ENCODE results near the gene ING3.

DNA sequence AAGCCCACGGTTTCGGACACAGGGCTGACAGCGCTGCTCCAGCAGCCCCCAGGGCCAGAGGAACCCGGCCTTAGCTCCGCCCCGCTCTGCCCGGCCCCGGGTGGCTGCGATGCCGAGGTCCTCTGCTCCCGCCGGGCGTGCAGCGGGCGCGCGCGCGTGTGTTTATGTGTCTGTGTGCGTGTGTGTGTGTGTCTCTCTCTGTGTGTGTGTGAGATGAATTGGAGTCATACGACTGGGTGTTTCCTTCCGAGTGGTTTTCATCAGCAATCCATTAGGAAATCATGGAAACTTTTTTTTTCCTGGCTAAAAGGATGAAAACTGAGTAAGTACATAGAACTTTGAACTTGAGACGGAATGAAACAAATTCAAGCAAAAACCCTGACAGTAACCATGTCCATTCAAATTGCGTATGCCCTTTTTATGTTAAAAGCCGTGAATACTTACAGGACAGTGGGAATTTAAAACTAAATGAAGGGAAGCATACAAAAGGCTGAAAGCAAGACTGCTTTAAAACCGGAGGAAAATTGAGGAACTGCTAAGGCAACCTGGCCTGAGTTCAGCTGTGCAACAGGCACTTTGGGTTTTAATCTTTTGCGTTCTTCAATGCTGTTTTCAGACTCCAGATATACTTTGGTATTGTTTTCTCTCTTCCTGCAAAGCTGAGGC is 38.1 kb downstream of the ING3 start, which contains the start of gene CPED1:
- TF ChIP-seq, protein P1, sequence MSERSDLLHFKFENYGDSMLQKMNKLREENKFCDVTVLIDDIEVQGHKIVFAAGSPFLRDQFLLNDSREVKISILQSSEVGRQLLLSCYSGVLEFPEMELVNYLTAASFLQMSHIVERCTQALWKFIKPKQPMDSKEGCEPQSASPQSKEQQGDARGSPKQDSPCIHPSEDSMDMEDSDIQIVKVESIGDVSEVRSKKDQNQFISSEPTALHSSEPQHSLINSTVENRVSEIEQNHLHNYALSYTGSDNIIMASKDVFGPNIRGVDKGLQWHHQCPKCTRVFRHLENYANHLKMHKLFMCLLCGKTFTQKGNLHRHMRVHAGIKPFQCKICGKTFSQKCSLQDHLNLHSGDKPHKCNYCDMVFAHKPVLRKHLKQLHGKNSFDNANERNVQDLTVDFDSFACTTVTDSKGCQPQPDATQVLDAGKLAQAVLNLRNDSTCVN (tag by site-specific recombination; optimal IDR thresholded peaks at IDR 0.05), result peak; percentile 94
- TF ChIP-seq REPIN1 (tag by site-specific recombination; IDR thresholded peaks at IDR 0.05; ENCODE audit: low read depth) (no peak), MYNN (tag by site-specific recombination; IDR thresholded peaks at IDR 0.05; ENCODE audit: borderline replicate concordance) (no peak)
- TF ChIP-seq, protein P2, sequence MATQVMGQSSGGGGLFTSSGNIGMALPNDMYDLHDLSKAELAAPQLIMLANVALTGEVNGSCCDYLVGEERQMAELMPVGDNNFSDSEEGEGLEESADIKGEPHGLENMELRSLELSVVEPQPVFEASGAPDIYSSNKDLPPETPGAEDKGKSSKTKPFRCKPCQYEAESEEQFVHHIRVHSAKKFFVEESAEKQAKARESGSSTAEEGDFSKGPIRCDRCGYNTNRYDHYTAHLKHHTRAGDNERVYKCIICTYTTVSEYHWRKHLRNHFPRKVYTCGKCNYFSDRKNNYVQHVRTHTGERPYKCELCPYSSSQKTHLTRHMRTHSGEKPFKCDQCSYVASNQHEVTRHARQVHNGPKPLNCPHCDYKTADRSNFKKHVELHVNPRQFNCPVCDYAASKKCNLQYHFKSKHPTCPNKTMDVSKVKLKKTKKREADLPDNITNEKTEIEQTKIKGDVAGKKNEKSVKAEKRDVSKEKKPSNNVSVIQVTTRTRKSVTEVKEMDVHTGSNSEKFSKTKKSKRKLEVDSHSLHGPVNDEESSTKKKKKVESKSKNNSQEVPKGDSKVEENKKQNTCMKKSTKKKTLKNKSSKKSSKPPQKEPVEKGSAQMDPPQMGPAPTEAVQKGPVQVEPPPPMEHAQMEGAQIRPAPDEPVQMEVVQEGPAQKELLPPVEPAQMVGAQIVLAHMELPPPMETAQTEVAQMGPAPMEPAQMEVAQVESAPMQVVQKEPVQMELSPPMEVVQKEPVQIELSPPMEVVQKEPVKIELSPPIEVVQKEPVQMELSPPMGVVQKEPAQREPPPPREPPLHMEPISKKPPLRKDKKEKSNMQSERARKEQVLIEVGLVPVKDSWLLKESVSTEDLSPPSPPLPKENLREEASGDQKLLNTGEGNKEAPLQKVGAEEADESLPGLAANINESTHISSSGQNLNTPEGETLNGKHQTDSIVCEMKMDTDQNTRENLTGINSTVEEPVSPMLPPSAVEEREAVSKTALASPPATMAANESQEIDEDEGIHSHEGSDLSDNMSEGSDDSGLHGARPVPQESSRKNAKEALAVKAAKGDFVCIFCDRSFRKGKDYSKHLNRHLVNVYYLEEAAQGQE (tag by site-specific recombination; IDR thresholded peaks at IDR 0.05), result no peak
